GM21825 (cell line): ENCODE measurements around the gene FKBP6.
"Not testable (repeated sequence)": the region's sequence is repeated elsewhere in the genome, so short reads cannot be mapped to it uniquely, and the experiment has no call there.

ENCODE experiments used
- ATAC-seq: cut with Tn5 transposase; IDR thresholded peaks from one replicate; pipeline ENCODE4 v1.9.1; 2021; ENCODE audit warnings: mild to moderate bottlenecking, moderate library complexity; ENCODE audit not compliant: unreplicated experiment

The FKBP6 gene

DNA sequence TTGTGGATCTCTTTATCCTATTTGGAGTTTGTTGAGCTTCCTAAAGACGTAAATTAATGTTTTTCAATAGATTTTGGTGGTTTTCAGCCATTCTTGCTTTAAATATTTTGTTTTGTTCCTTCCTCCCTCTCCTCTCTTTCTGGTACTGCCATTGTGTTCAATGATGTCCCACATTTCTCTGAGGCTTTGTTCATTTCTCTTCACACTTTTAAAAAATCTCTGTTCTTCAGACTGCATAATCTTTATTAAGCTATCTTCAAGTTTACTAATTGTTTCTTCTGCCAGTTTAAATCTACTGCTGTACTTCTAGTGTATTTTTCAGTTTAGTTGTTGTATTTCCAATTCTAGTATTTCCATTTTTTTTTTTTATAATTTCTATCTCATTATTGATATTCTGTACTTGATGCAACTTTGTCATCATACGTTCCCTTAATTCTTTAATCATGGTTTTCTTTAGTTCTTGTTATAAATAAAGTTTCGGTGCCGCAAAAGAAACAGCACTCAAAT lies 60.0 kb downstream of the FKBP6 start:
- no peak for ATAC-seq

DNA sequence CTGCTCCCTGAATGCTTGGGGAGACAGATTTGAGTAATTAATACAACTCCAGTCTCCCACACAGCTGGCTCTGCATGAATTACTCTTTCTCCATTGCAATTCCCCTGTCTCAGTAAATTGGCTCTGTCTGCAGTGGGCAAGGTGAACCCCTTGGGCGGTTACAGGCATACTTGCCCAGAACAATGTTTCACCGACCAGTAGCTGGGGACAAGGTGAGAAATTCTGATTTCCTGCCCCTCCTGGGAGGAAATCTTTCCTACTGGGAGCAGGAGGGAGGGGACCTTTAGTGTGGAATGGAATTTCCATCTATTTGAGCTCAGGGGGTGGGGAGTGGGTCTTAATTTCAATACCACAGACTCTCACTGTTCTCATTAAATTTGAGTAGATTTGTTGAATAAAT lies 63.4 kb downstream of the FKBP6 start:
- ATAC-seq = no peak

DNA sequence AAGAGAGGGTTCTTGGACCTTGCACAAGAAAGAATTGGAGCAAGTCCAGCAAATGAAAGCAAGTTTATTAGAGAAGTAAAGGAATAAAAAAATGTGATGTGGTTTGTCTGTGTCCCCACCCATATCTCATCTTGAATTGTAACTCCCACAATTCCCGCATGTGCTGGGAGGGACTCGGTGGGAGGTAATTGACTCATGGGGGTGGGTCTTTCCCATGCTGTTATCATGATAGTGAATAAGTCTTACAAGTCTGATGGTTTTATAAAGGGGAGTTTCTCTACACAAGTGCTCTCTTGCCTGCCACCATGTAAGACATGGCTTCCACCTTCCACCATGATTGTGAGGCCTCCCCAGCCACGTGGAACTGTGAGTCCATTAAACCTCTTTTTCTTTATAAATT lies 66.5 kb downstream of the FKBP6 start:
- no peak for ATAC-seq

DNA sequence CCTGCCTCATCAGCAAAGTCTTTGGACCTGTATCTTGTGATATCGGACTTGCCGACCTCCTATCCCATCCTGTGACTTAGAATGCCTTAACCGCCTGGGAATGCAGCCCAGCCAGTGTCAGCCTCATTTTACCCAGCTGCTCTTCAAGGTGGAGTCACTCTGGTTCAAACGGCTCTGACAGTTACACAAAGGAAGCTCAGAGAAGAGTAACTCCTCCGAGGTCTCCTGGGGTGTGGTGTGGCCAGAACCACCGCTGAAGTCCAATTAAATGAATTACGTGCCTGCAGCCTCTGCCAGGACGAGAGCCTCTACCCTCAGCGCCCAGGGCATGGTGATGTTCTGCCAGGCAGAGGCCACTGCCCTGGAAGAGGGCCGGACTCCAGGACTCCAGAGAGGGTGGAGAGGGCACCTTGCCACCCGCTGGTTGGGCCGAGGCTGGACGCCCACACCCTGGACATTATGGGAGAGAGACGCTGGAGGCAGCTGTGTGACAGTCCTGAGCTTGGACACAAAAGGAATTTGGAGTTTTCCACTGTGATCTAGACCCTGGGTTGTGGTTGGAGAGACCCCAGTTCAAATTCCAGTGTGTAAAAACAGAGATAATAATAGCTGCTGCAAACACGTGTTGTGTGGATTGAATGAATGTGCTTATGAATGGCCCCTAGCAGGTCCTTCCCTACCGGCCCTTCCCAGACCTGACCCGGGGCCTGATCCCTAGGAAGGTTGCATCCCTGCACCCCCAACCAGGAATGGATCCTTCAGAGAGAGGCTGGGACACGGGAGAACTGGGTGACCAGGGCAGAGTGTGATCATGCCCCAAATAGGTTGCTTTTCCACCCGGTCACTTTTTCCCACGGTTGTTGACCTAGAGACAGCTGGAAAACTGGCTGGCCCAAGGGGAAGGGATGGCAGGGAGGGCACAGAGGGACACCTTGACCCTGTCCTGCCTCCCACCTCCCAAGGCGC lies 67.9 kb downstream of the FKBP6 start:
- ATAC-seq = no peak

DNA sequence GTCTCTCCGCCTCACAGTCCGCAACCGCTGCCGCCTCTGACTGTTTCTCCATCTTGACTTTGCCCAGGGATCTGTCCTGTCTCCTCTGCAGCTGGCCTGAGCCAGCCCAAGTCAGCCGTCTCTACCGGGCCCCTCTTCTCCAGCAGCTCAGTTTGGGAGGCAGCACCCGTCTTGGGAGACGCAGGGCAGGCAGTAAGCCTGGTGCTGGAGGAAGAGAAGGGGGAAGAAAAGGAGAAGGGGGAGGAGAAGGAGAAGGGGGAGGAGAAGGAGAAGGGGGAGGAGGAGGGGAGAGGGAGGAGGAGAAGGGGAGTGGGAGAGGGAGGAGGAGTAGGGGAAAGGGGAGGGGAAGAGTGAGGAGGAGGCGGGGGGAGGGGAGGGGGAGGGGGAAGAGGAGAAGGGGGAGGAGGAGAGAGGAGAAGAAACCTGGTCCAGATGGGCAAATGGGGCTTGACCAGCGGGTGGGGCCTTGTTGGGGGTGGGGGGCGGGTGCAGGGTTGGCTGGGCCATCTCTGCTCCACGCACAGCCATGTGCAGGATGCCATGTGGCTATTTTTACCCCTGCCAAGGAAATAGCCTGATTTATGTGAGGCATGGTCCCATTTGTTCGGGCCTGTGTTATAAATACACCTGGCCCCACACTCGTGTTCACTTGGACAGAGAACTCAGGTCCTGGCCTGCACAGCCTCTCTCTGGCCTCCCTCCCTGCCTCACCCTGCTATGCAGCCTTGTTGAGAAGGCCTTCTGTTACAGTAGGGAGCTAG lies 69.7 kb downstream of the FKBP6 start:
- ATAC-seq = no peak

DNA sequence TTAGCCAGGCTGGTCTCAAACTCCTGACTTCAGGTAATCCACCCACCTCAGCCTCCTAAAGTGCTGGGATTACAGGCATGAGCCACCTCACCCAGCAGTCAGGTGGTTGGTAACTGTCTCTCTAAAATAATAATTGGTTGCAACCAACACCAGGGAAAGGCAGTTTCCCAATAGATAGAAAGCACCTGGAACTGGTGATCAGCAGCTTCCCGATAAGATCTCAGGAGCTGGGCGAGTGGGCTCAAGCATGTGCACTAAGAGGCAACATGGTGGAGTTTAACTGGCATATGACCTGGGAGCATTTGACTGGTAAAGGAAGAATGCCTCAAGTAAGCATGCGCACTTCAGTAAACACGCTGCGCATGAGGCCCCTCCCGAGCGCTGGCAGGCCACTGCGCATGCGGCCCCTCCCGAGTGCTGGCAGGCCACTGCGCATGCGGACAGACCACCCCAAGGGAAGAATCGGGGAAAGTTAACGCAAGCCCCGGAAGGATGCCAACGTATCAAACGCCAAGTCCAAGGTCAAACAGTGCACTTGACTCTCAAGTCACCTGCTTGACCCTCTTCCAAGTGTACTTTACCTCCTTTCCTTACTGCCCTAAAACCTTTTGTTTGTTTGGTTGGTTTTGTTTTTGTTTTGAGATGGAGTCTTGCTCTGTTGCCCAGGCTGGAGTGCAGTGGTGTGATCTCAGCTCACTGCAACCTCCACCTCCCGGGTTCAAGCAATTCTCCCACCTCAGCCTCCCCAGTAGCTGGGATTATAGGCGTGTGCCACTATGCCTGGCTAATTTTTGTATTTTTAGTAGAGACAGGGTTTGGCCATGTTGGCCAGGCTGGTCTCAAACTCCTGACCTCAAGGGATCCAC lies 71.5 kb downstream of the FKBP6 start:
- not testable (repeated sequence) for ATAC-seq

DNA sequence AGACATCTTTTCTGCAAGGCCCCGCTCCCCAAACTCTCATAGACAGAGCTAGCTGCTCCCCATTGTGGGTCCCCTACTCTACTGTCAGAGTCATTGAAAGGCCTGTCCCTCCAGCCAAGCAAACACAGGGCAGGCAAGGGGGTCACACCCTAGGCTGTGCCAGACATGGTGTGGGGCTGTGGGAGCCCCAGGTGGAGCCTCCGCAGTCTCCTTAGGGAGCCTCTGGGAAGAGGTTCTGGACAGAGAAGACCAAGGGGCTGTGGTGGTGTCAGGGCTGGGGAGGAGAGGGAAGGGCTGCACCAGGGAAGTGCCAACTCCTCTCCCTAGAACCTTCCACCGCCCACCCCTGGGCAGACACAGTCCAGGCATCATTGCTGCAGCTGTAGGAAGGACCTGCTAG lies 76.9 kb downstream of the FKBP6 start:
- not testable (repeated sequence) for ATAC-seq
